Psoas muscle (tissue), 8 donors: ENCODE results near the gene CNTNAP2. TPM values are rescaled to one million over a fixed set of nuclear protein-coding genes. Genes with fewer than 3 reads are reported as not detected.

Source experiments
- ATAC-seq, 4 donors: fragments of 200-7000 bp; cut with Tn5 transposase; one replicate each; pipeline ENCODE4 v1.9.1; 2020; ENCODE audit warnings: moderate library complexity in 3 of 4, mild to moderate bottlenecking in 2 of 4
- DNase-seq, 2 donors: peaks; one replicate each; pipeline ENCODE4 v3.0.0-alpha.2; 2020
- H3K27ac ChIP-seq: fragments of 200-600 bp; one replicate; pipeline ENCODE4 v1.8.0; 2022
- H3K27me3 ChIP-seq, 3 donors: fragments of 200-600 bp in 1 of 3; one replicate each; pipeline versions ENCODE4 v1.6.1 to v1.8.0; 2013 to 2022; ENCODE audit warnings: low read length in 2 of 3, mild to moderate bottlenecking in 2 of 3, moderate library complexity in 1 of 3; ENCODE audit not compliant: insufficient read depth in 3 of 3
- H3K36me3 ChIP-seq, 2 donors: fragments of 200-600 bp in 1 of 2; one replicate each; pipeline versions ENCODE4 v1.6.1 to v1.8.0; 2013 to 2022; ENCODE audit warnings: low read depth in 1 of 2, mild to moderate bottlenecking in 1 of 2, moderate library complexity in 1 of 2; ENCODE audit not compliant: insufficient read depth in 1 of 2
- H3K4me1 ChIP-seq: fragments of 200-600 bp; one replicate; pipeline ENCODE4 v1.8.0; 2022
- H3K4me3 ChIP-seq: fragments of 200-600 bp; one replicate; pipeline ENCODE4 v1.8.0; 2022; ENCODE audit warnings: mild to moderate bottlenecking
- H3K9me3 ChIP-seq: fragments of 200-600 bp; one replicate; pipeline ENCODE4 v1.8.0; 2022
- CTCF ChIP-seq: fragments of 200-600 bp; IDR thresholded peaks from one replicate; pipeline ENCODE4 v1.8.0; 2022; ENCODE audit warnings: antibody characterized with exemption
- WGBS, 3 donors: extraction: QIAGEN DNeasy Blood & Tissue Kit; methylation state at CpG; one replicate each; pipeline versions ENCODE4 v1.1.6 to v1.1.7; 2013; 5-methylcytosine and 5-hydroxymethylcytosine counted together
- intact Hi-C, 2 donors: fragments of 100-400 bp; cut with DNase I; formaldehyde crosslinking; loops; one replicate each; pipeline versions ENCODE4 v1.11.0 to v1.14.2; 2022
- polyA plus RNA-seq, 3 donors: library from polyadenylated mRNA; stranded (reverse); fragments of 200-250 nt; gene quantifications; one replicate each; pipeline ENCODE4 v1.2.3, GENCODE V29; 2013
- total RNA-seq, 4 donors: library from RNA; stranded (reverse); fragmentation: NEBNext Ultra II Directional in 2 of 4; extraction: Animal tissue kit (Norgen Biotek cat#: 25700) in 2 of 4; gene quantifications; one replicate each; pipeline versions ENCODE4 v1.2.1 to v1.2.4, GENCODE V29; 2021 to 2023
- donor health status: healthy with polysubstance abuse.
- donor health status: DM: no; HTN: no; CAD: no; lungs with moderate emphysema.
- donor health status: Bipolar disorder and iron deficiency.
- donor health status: healthy.
- donor health status: DM: yes; HTN: yes; CAD: no.
- donor health status: DM: no; HTN: no; CAD: no.
- donor health status: DM: no; HTN: no; CAD: no.
- donor health status: DM: yes; HTN: yes; CAD: no.

CNTNAP2 gene
- total and polyA plus RNA-seq, 7 donors, result 0.01 to 0.13 TPM; not detected in 5

GRCh38 chr7:148403466-148403993 lies 2286.9 kb downstream of the CNTNAP2 start:
- intact Hi-C loops, result no loop called here
- WGBS, 3 donors, result 60 to 78% (median 75%) methylated on average over 6 of the region's 6 CpGs
- ATAC-seq (no peak), DNase-seq (no peak)
- Histone ChIP-seq H3K9me3 (no peaks in the 10 kb centered on the region), H3K27me3 (peaks cover 0 to 3% (median 0%) of the 10 kb centered on the region in 3 donors), H3K4me3 (no peak overlapping the region), H3K36me3 (no peaks in the 10 kb centered on the region), H3K4me1 (no peaks in the 10 kb centered on the region), H3K27ac (no peak overlapping the region)
- TF ChIP-seq CTCF, result no peak

- Histone ChIP-seq H3K4me3 (no peak overlapping the region), H3K27ac (no peak overlapping the region), H3K27me3 (no peaks in the 10 kb centered on the region), H3K4me1 (no peaks in the 10 kb centered on the region), H3K9me3 (no peaks in the 10 kb centered on the region), H3K36me3 (no peaks in the 10 kb centered on the region)
- no peak for DNase-seq
- WGBS, 3 donors, result 81 to 86% (median 86%) methylated on average over 2 of the region's 2 CpGs
- intact Hi-C loops, result no loop called here
- ATAC-seq, result no peak
- TF ChIP-seq CTCF, result no peak
Observed at GRCh38 chr7:148408307-148408706, 2291.7 kb downstream of the CNTNAP2 start.

DNA sequence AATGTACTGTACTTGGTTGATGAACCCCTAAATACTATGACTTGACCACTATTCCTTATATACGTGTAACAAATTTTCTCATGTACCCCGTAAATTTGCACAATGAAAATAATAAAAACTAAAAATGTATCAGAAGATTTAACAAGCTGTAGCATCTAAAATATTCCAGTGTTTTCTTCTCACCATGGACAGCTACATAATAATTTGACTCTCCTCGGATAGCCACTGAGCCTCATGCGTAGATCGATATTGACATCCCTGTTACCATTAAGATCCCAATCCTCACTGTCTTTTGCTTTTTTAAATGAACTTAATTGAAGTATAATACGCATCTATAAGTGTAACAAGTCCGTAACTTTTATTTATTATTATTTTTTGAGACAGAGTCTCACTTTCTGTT lies 2294.3 kb downstream of the CNTNAP2 start:
- Histone ChIP-seq H3K27me3 (no peaks in the 10 kb centered on the region), H3K36me3 (no peaks in the 10 kb centered on the region), H3K4me1 (no peaks in the 10 kb centered on the region), H3K4me3 (no peak overlapping the region), H3K9me3 (no peaks in the 10 kb centered on the region), H3K27ac (no peak overlapping the region)
- 77 to 86% (median 80%) methylated on average over 7 of the region's 7 CpGs for WGBS, 3 donors
- ATAC-seq (no peak), DNase-seq (no peak)
- intact Hi-C loops, result no loop called here
- no peak for TF ChIP-seq CTCF

DNA sequence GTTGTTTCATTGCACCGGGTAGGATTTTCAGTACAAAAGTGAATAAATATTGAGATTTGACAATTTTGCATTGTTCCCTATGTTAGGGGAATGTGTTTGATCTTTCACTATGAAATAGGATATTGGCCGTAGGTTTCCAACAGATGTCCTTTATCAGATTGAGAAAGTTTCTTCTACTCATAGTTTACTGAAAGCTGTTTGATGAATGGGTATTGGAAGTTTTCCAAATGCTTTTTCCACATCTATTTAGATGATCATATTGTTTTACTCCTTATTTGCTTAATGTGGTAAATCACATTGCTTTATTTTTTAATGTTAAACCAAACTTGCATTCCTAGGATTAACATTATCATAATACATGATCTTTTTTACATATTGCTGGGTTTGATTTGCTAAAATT lies 2296.1 kb downstream of the CNTNAP2 start:
- intact Hi-C loops, result no loop called here
- 30 to 48% (median 35%) methylated on average over 2 of the region's 2 CpGs for WGBS, 3 donors
- Histone ChIP-seq H3K4me3 (no peak overlapping the region), H3K27ac (no peak overlapping the region), H3K9me3 (no peaks in the 10 kb centered on the region), H3K36me3 (no peaks in the 10 kb centered on the region), H3K27me3 (peaks cover 0 to 3% (median 0%) of the 10 kb centered on the region in 3 donors), H3K4me1 (no peaks in the 10 kb centered on the region)
- DNase-seq (no peak), ATAC-seq (no peak)
- no peak for TF ChIP-seq CTCF
